ENCODE measurements around the gene NPW.

Gene NPW

DNA sequence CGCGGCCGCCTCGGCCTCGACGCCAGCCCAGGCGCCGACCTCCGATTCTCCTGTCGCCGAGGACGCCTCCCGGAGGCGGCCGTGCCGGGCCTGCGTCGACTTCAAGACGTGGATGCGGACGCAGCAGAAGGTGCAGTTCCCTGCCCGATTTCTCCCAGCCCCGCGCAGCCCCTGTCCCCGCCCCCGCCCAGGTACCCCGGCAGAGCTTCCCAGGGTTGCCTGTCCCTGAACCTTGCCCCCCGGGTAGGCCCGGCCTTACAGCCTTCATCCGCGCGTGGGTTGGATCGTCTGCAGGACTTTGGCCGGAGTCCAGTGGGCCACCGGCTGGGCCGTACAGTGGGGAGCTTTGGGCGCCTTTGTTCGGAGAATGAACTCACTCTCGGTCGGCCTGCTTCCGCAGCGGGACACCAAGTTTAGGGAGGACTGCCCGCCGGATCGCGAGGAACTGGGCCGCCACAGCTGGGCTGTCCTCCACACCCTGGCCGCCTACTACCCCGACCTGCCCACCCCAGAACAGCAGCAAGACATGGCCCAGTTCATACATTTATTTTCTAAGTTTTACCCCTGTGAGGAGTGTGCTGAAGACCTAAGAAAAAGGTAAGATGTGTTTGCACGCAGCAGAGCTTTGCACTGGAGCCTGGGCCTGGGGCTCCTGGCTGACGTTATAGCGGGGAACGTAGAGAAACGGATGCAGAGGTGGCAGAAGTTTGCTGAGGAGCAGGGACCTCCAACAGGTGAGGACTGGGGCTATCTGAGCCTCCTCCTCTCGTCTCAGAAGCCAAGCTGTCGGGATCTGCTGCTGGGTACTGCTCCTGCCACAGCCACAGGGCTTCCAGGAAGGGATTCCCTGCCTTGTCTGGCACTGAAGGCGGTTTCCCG, 35.0 kb upstream of the NPW start:
- DNase-seq (ENCODE audit: low spot score) = peak; percentile 57

DNA sequence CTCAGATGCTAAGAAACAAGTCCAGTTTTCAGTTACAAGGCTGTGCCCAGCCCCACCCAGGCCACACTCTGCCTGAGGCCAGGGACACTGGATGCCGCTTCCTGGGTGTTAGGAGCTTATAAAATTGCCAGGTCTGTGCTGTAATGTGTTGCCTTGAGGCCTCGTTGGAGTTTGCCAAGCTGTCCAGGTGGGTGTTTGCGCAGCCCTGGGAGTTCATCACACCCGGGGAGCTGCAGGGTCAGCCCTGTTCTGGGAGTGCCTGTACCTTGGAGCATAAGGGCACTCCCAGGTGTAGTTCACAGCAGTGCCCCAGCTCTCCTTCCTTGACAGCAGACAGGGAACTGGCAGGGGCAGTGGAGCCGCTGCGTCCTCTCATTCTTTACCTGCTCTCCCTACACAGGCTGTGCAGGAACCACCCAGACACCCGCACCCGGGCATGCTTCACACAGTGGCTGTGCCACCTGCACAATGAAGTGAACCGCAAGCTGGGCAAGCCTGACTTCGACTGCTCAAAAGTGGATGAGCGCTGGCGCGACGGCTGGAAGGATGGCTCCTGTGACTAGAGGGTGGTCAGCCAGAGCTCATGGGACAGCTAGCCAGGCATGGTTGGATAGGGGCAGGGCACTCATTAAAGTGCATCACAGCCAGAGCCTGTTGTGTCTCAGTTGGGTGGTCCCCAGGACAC, 34.0 kb upstream of the NPW start:
- no peak for DNase-seq (ENCODE audit: low spot score)

DNA sequence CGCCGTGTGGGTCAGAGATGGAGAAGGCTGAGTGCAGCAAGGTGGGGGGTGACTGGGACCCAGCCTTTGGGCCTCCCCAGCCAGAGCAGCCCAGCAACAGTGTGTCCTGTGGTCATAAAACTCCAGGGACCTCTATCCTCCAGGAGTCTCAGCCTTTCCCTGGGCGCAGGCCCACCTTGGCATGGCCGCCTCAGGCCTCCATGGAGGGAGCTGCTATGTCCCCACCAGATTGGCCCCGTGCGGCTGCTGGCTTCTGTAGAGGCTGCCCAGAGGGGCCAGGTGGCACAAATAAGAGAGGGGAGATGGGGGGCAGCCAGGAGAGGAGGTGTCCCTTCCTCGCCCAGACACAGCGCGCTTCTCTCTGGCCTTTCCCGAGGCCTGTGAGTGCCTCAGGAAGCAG, 32.4 kb upstream of the NPW start:
- no peak for DNase-seq (ENCODE audit: low spot score)

DNA sequence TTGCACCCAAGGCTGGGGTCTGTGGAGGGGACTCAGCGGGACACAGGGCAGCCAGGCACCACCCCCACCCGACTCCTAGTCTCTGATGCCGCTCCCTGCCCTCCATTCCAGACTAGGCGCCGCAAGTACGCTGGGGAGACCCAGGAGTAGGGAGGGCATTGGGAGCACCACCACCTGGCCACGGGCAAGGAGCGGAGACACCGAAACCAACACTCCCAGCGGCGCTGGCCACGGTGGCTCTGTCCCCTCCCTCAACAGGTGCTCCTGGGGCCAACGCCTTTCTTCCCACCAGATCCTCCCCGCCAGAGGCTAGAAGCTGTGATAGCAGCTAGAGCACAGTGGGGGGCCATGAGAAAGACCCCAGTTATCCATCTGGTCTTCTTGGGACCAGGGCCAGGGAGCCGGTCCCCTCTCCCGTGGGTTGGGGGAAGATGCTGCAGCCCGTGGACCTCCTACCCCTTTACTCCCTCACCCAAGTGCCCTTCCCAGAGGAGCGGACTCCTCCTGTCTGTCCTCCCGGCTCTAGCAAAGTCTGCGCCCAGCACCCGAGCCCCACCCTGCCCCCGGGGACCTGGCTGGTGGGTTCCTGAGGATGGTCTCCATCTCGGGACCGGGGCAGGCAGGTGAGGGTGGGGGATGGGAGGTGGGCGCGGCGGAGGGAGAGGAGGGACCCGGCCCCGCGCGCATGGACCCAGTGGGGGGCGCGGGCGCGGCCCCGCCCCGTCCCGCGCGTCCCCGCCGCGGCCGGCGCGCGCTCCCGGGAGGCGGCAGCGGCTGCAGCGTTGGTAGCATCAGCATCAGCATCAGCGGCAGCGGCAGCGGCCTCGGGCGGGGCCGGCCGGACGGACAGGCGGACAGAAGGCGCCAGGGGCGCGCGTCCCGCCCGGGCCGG, 30.1 kb upstream of the NPW start, which contains the start of gene SYNGR3:
Gene SYNGR3, plus strand, starts transcription at position 762 of the 892 bp plus-strand sequence. CDS start 133 bp downstream, outside the sequence.
- DNase-seq (ENCODE audit: low spot score) = peak; percentile 64

DNA sequence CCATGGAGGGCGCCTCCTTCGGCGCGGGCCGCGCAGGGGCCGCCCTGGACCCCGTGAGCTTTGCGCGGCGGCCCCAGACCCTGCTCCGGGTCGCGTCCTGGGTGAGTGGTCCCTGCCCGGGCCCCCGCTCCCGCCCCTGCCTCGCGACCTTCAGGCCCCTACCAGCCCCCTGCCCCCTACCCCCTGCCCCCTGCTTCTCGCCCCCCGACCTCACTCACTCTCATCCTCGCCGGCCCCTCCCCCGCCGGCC, 29.6 kb upstream of the NPW start:
- no peak for DNase-seq (ENCODE audit: low spot score)

DNA sequence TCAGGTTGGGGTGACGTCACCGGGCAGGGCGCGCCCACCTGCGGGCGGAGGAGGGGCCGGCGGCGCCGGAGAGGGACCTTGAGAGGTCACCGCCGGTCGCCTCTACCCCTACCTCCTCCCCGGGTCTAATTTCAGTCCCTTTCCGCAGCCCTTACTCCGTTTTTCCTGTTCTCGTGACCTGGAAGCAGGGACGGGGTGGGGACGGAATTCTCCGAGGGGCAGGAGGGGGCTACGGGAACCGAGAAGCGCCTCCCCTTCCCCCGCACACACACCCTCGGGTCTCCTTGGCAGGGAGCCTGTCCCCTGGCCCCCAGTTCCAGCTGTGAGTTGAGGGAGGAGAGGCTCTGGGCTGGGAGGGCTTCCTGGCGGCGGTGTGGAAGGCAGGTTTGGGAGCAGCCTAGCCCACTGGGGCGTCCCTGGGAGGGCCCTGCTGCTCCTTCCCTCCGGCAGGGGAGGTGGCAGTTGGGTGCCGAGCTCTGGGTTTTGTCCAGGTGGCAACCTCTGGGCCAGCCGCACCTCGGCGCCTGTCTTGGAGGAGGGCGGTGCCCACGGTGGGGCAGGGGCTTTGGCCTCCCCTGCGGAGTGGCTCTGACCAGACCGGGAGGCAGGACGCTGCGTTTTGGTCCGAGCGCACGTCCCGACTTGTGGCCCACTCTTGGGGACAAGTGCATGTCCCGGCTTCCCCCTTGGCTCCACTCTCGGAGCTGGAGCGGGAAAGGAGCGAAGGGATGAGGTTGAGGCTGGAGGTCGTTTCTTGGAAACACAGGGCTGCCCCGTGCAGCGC, 29.0 kb upstream of the NPW start:
- no peak for DNase-seq (ENCODE audit: low spot score)

DNA sequence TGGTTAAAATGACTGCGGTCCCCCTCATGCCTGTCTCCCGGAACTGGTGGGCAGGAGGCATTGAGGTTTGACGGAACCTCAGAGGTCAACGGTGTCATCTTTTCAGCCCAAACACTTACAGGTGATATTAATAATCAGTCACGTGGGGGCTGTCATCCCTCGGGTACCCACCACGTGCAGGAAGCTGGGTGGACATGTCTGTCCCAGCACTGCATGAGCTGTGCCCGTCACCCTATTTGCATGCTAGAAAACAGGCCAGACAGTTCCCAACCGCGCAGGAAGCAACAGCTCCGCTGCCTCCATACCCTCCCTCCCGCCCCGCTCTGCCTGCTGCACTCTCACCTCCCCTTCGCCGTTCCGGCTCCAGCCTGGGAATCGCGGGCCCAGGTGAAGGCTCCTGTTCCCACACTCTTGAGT, 28.4 kb upstream of the NPW start:
- no peak for DNase-seq (ENCODE audit: low spot score)

DNA sequence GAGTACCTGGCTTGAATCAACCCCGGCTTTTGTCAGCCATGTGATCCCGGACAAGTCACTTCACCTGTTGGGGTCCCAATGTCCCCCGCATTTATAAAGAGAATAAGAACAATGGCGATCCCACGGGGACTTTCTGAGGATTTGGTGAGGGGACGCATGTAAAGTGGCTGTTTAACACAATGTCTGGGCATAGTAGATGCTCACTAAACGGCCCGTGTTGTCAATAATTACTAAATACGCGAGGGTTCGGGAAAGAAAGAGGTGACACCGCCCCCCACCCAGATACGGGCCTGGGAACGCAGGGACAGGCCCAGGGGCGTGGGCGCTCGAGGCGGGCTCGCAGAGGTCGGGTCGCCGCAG, 28.0 kb upstream of the NPW start:
- DNase-seq (ENCODE audit: low spot score) = no peak

DNA sequence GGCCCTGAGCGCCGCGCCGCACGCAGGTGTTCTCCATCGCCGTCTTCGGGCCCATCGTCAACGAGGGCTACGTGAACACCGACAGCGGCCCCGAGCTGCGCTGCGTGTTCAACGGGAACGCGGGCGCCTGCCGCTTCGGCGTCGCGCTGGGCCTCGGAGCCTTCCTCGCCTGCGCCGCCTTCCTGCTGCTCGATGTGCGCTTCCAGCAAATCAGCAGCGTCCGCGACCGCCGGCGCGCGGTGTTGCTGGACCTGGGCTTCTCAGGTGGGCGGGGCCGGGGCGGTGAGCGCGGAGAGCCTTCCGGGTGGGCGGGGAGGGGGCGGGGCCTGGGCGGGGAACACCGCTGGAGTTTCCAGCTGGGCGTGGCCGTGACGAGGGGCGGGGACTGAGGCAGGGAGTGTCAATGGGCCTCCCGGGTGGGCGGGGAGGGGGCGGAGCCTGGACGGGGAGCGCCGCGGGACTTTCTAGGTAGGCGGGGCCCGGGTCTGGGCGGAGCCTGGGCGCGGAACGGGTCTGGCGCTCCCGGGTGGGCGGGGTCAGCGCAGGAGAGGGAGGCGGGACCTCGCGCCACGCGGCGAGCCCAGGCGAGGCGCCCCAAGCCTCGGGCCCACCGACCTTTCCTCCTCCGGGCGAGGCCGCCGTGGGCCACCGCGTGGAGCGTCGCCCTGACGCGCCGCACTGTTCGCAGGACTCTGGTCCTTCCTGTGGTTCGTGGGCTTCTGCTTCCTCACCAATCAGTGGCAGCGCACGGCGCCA, 27.5 kb upstream of the NPW start:
- DNase-seq (ENCODE audit: low spot score) = peak; percentile 40

DNA sequence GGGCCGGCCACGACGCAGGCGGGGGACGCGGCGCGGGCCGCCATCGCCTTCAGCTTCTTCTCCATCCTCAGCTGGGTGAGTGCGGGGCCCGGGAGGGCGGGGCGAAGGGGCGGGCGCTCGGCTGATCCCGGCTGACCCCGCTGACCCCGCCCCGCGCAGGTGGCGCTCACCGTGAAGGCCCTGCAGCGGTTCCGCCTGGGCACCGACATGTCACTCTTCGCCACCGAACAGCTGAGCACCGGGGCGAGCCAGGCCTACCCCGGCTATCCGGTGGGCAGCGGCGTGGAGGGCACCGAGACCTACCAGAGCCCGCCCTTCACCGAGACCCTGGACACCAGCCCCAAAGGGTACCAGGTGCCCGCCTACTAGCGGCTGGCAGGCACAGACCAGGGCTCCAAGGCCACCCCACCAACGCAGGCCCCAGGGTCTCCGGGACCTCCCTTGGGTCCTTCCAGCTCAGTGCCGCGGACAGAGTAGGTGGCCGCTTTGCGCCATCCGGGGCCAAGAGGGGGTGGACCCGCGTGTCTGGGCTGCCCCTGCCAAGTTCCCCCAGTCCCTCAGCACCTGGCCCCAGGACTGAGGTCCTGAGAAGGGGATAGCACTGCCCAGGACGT, 26.8 kb upstream of the NPW start:
- no peak for DNase-seq (ENCODE audit: low spot score)

DNA sequence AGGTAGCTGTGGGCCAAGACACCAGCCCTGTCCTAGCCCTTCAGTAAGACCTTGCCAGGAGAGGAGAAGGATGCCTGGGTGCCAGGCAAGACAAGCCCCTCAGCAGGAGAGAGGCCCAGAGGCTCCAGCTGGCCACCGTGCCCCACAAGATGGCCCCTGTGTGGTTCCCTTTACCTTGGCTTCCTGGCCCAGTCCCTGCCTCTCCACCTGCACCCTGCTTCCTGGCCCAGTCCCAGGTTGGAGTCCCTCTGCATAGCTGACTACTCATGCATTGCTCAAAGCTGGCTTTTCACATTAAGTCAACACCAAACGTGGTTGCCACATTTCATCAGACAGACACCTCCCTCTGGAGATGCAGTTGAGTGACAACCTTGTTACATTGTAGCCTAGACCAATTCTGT, 25.9 kb upstream of the NPW start:
- DNase-seq (ENCODE audit: low spot score) = peak; percentile 49

DNA sequence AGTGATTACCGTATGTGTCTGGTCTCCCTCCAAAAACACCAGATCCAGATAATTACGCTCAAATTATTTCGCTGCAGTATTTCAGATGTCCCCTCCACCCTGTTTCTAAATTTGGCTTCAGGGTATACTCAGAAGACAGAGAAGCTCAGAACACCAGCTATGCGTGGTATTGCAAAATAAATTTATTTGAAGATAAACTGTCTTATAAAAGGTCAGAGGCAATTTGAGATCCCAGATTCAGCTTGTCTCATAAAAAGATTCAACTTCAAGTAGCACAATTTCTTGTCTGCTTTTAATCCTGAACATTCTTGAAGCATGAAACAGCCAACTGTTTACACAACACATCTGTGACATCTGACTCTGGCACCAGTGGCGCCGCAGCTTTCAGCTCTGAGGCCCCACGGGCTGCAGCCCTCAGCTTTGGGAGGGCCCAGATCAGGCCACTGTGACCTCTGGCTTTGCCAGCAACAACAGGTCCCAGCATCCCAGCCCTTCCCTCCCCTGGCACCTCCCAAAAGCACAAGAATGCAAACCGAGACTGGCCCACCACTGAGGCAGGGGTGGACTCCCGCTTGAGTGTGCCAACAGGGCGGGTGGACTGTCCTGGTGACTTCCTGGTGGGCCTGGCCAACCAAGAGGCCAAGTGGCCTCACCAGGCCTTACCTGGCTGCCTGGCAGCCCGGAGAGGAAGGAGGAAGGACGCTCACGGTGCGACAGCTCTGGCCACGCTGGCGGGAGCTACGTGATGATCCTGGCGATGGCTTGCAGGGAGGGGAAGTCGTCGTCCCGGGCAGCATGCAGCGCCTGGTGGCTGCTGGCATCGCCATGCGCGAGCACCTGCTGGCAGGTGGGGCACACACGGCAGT, 21.9 kb upstream of the NPW start:
- no peak for DNase-seq (ENCODE audit: low spot score)

DNA sequence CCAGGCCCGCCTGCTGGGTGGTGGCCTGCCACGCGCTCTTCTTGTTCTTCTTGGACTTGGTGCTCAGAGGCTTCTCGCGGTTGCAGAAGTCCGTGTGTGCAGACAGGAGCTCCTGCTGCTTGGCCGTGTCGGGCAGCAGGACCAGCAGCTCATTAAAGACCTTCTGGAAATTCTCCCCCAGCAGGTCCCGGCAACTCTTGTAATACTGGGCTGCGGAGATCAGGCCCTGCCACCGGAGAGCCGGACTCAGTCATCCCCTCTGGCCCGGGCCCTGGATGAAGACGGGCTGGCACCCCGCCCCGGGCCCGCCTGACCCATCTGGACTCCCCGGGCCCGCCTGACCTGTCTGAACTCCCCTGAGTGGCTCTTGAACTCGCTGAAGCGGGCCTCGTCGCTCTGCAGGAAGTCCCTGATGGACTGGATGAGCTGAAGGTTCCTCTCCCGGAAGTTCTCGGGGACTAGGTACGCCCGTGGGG, 21.2 kb upstream of the NPW start:
- no peak for DNase-seq (ENCODE audit: low spot score)

DNA sequence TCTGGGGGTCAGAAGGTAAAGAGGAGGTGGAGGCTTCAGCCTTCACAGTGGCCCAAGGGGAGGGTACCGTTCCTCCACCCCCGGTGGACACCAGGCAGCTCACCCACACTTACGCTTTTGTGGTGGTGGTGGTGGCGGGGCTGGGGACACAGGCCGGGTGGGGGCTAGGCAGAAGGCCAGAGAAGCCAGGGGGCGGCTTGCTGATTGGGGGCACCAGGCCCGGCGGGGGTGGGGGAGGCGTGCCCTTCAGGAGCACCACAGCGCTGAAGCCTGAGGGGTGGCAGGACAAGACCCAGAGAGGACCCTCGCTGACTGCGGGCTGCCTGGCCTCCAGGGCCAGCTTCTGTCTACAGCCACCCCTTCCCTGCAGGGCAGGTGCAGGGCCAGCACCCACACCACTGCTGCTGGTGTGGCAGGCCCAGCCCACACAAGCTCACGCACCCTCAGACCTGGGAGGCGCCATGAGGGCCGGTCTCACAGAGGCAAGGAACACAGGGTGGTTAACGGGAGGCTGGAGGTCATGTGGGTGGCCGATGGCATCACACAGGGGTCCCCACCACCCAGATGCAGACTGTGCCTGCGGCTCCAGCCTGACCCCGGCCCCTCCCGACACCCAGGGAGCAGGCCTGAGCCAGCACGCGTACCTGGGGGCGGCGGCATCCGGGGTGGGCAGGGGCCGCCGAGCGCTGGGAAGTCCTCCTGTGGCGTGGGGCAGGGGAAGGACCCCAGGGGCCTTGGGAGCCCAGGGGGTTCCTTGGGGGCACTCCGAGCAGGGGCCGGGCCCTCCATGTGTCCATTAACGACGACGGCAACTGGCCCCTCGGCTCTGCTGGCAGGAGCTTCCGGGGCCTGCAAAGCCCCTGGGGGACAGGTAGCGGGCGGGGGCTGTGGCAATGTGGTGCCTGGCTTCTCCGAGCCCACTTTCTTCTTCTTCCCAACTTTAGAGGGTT, 20.5 kb upstream of the NPW start:
- DNase-seq (ENCODE audit: low spot score) = no peak

DNA sequence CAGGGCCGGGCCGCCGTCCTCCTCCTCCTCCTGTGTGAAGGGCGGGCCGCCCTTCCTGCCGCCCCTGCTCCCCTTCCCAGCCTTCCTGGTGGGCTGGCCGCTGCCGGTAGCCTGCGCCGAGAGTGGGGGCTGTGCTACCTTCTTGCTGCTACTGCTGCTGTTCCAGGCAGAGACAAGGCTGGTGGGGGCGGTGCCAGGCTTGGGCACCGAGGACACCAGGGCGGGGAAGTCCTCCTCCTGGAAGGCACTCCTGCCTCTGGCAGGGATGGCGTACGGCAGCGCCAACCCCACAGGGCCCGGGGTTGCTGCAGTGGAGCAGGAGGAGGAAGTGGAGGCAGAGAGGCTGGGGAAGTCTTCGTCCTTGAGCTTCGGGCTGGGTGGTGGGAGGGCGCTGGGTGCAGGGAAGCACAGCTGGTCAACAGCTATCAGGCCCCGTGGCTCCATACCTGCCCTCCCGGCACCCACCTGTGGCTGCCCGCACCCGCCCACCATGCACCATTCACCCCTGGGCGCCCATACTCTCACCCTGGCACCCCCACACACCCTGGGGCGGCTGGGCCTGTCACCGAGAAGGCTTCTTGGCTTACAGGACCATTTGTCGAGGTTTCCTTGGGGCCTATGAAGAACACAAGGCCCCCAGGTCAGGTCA, 19.6 kb upstream of the NPW start:
- DNase-seq (ENCODE audit: low spot score) = no peak

DNA sequence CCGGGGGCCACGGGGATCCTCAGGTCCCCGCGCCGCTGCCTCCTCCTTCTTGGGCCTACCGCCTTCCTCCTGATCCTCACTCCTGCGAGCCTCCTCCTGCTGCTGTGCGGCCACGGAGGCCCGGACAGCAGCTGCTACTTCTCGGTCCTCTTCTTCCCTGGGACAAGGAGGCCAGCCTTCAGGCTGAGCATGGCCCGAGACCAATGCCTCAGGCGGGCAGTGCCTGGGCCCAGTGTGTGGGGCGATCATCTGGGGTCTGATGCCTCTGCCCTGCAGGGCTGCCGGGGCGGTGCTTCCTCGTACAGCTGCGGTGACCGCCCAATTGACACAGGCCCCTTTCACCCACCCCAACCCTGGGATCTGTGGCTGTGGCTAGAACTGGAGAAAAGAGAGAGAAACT, 18.6 kb upstream of the NPW start:
- no peak for DNase-seq (ENCODE audit: low spot score)

DNA sequence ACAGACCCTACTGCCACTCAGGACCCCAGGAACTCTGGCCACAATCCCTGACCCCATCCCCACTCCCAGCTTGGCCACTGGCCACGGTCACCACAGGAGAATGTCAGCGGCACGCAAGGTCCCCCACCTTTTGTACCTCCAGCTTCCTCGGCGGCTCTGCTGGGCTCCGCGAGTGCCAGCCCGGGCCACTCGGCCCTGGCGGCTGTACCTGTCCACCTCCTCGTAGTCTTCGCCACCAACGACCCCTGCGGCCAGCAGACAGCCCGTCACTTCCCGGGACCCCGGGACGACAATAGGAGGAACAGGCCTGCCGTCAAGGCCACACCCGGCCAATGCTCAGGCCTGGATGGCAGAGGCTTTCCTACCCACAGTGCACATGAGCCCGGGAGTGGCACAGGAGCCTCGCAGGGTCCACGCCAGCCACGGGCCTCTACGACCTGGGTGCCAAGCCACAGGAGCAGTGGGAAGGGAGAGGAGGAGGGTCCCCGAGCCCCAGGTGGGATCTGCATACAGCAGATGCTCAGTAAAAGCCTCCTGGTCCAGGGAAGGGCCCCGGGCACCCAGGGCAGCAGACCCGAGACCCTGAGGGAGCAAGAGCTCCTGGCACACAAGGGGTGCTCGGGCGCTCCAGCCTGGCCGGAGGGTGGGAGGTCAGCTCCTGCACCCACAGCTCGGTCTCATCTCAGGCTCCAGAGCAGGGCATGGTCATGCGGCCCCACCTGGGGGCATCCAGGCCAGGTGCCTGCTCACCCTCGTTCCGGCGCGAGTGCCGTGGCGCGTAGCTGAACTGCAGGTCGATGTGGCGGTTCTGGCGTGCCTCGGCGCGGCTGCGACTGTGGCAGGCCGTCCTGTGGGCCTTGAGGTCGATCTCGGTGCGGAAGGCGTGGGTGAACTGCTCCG, 17.9 kb upstream of the NPW start:
- no peak for DNase-seq (ENCODE audit: low spot score)

Data from RKO (cell line).